ENCODE measurements around the gene LTO1.

DNA sequence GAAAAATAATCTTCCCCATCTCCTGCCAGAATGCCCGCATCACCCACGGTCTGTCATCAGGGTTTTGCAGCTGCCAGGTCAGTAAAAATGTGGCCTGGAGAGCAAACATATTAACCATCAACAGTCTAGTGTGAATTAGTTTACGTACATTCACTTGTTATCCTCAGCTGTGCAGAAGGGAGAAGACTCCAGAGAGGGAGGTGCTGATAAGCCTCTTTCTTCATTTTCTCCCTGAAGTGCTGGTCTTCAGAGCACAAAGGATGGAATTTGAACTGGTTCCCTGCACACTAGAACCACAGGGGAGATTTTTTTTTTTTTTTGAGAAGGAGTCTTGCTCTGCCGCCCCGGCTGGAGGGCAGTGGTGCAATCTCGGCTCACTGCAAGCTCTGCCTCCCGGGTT, 20.4 kb upstream of the LTO1 start:
- no peak for TF ChIP-seq CTCF (conservative IDR thresholded peaks at IDR 0.05; ENCODE audit: low read length)
- no peak for TF ChIP-seq EZH2phosphoT487 (IDR thresholded peaks at IDR 0.05; ENCODE audit: borderline replicate concordance)
